Neural cell (in vitro differentiated cells): Measurements from ENCODE around the gene DDX31. TPM values are rescaled to one million over a fixed set of nuclear protein-coding genes. Genes with fewer than 3 reads are reported as not detected.

Experiments used
- H2AFZ ChIP-seq: fragments of 200-600, 300-800 bp; sonication (generic), shearing (Covaris generic); 2 replicates; pipeline ENCODE4 v1.6.0; 2014; ENCODE audit warnings: low read depth, mild to moderate bottlenecking, antibody characterized with exemption, low read length, moderate library complexity
- H3F3A ChIP-seq: fragments of 200-600 bp; shearing (Covaris generic); 2 replicates; pipeline ENCODE4 v1.6.1; 2016; ENCODE audit warnings: mild to moderate bottlenecking, moderate library complexity, mixed read lengths, antibody characterized with exemption, low read length; ENCODE audit not compliant: insufficient read depth, poor library complexity, severe bottlenecking
- H3K27ac ChIP-seq: fragments of 200-600, 300-800 bp; sonication (generic), shearing (Covaris generic); 2 replicates; pipeline ENCODE4 v1.5.1; 2014; ENCODE audit warnings: mild to moderate bottlenecking, low read length, moderate library complexity
- H3K27me3 ChIP-seq: fragments of 300-800, 200-600 bp; sonication (generic), shearing (Covaris generic); 2 replicates; pipeline ENCODE4 v1.6.0; 2014; ENCODE audit warnings: mild to moderate bottlenecking, low read depth, low read length, moderate library complexity; ENCODE audit not compliant: insufficient read depth
- H3K36me3 ChIP-seq: fragments of 300-800, 200-600 bp; sonication (generic), shearing (Covaris generic); 2 replicates; pipeline ENCODE4 v1.5.1; 2014; ENCODE audit warnings: mild to moderate bottlenecking, antibody characterized with exemption, low read length, moderate library complexity; ENCODE audit not compliant: insufficient read depth
- H3K4me2 ChIP-seq: fragments of 300-800, 200-600 bp; sonication (generic), shearing (Covaris generic); 2 replicates; pipeline ENCODE4 v1.6.0; 2014; ENCODE audit warnings: mild to moderate bottlenecking, low read length
- H3K4me3 ChIP-seq: fragments of 300-800, 200-600 bp; sonication (generic), shearing (Covaris generic); 2 replicates; pipeline ENCODE4 v1.5.1; 2014; ENCODE audit warnings: mild to moderate bottlenecking, low read length, moderate library complexity
- H3K79me2 ChIP-seq: fragments of 200-600 bp; shearing (Covaris generic); replicated peaks from 2 replicates; pipeline ENCODE4 v1.6.0; 2014; ENCODE audit warnings: mild to moderate bottlenecking, low read length, moderate library complexity; ENCODE audit not compliant: insufficient read depth
- H3K9ac ChIP-seq: fragments of 300-800, 200-600 bp; sonication (generic), shearing (Covaris generic); 2 replicates; pipeline ENCODE4 v1.6.1; 2016; ENCODE audit warnings: mild to moderate bottlenecking, low read length, mixed read lengths
- H3K9me2 ChIP-seq: fragments of 200-600 bp; shearing (Covaris generic); 2 replicates; pipeline ENCODE4 v1.6.1; 2016; ENCODE audit warnings: mild to moderate bottlenecking, low read length, mixed read lengths; ENCODE audit not compliant: insufficient read depth
- H3K9me3 ChIP-seq: fragments of 200-600, 300-800 bp; sonication (generic), shearing (Covaris generic); 2 replicates; pipeline ENCODE4 v1.6.1; 2016; ENCODE audit warnings: mild to moderate bottlenecking, mixed run types, low read length, moderate library complexity, mixed read lengths
- H4K20me1 ChIP-seq: fragments of 200-600 bp; shearing (Covaris generic); 2 replicates; pipeline ENCODE4 v1.6.1; 2016; ENCODE audit warnings: mild to moderate bottlenecking, mixed run types; ENCODE audit not compliant: insufficient read depth
- CTCF ChIP-seq: fragments of 450-650 bp; IDR thresholded peaks from 2 replicates; pipeline ENCODE4 v1.5.1; 2014; ENCODE audit warnings: antibody characterized with exemption, mild to moderate bottlenecking, moderate library complexity; ENCODE audit not compliant: poor library complexity, severe bottlenecking
- EP300 ChIP-seq: fragments of 450-650 bp; conservative IDR thresholded peaks from 2 replicates; pipeline ENCODE4 v1.6.1; 2014; ENCODE audit warnings: antibody characterized with exemption, mild to moderate bottlenecking, moderate library complexity; ENCODE audit not compliant: poor library complexity, severe bottlenecking
- EZH2 ChIP-seq: fragments of 200-600, 300-800 bp; shearing (Covaris generic), sonication (generic); IDR thresholded peaks from 2 replicates; pipeline ENCODE4 v1.6.1; 2014; ENCODE audit warnings: antibody characterized with exemption, low read length, borderline replicate concordance, mild to moderate bottlenecking; ENCODE audit not compliant: insufficient read depth, poor library complexity, severe bottlenecking
- MXI1 ChIP-seq: fragments of 450-650 bp; conservative IDR thresholded peaks from 2 replicates; pipeline ENCODE4 v1.6.1; 2014; ENCODE audit warnings: antibody characterized with exemption, mild to moderate bottlenecking; ENCODE audit not compliant: poor library complexity, severe bottlenecking
- POLR2AphosphoS5 ChIP-seq: IDR thresholded peaks from 2 replicates; pipeline ENCODE4 v1.6.1; 2012
- RAD21 ChIP-seq: fragments of 450-650 bp; conservative IDR thresholded peaks from 2 replicates; pipeline ENCODE4 v1.6.1; 2014; ENCODE audit warnings: antibody characterized with exemption, mild to moderate bottlenecking, moderate library complexity
- SMC3 ChIP-seq: fragments of 450-650 bp; conservative IDR thresholded peaks from 2 replicates; pipeline ENCODE4 v1.6.1; 2014; ENCODE audit warnings: antibody characterized with exemption, mild to moderate bottlenecking, moderate library complexity; ENCODE audit not compliant: poor library complexity
- TAF1 ChIP-seq: IDR thresholded peaks from 2 replicates; pipeline ENCODE4 v1.6.1; 2012; ENCODE audit warnings: low read depth
- polyA plus RNA-seq: library from polyadenylated mRNA; depleted of rRNA; stranded (reverse); fragments of >200 nt; gene quantifications from 2 replicates; pipeline ENCODE4 v1.2.3, GENCODE V29; 2014
- TF ChIP-seq, protein P1 (sequence below): IDR thresholded peaks from 2 replicates; pipeline ENCODE4 v1.6.1; 2012; ENCODE audit warnings: borderline replicate concordance

DDX31 gene
- polyA plus RNA-seq, 1 donor from 2014 or later, result 12.8 TPM

DNA sequence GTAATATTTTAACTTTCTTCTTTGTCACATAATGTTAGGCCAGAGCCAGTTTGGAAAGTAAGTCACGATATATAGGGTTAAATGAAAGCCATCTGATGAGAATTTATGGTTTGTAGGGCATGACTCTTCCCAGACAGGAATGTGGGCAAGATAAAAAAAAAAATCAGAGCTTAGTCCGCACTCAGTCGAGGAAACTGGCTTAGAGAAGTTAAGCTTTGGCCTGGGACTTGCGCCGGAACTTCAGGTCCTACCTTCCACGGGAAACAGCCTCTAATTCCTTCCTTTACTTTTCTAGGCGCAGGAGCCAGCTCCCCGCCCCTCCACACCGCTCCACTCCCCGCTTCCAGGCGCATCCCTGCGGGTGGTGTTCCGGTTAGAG, 475 bp downstream of the DDX31 start:
- peak overlapping the region; percentile 69 for H3K4me3 ChIP-seq
- H3K79me2 ChIP-seq, result peaks cover 46% of the 10 kb centered on the region
- no peak for TF ChIP-seq EP300
- no peak for TF ChIP-seq RAD21
- TF ChIP-seq POLR2AphosphoS5, result no peak
- TF ChIP-seq SMC3, result no peak
- TF ChIP-seq, protein P1, sequence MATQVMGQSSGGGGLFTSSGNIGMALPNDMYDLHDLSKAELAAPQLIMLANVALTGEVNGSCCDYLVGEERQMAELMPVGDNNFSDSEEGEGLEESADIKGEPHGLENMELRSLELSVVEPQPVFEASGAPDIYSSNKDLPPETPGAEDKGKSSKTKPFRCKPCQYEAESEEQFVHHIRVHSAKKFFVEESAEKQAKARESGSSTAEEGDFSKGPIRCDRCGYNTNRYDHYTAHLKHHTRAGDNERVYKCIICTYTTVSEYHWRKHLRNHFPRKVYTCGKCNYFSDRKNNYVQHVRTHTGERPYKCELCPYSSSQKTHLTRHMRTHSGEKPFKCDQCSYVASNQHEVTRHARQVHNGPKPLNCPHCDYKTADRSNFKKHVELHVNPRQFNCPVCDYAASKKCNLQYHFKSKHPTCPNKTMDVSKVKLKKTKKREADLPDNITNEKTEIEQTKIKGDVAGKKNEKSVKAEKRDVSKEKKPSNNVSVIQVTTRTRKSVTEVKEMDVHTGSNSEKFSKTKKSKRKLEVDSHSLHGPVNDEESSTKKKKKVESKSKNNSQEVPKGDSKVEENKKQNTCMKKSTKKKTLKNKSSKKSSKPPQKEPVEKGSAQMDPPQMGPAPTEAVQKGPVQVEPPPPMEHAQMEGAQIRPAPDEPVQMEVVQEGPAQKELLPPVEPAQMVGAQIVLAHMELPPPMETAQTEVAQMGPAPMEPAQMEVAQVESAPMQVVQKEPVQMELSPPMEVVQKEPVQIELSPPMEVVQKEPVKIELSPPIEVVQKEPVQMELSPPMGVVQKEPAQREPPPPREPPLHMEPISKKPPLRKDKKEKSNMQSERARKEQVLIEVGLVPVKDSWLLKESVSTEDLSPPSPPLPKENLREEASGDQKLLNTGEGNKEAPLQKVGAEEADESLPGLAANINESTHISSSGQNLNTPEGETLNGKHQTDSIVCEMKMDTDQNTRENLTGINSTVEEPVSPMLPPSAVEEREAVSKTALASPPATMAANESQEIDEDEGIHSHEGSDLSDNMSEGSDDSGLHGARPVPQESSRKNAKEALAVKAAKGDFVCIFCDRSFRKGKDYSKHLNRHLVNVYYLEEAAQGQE, result no peak
- TF ChIP-seq CTCF, result no peak
- no peak for TF ChIP-seq MXI1
- TF ChIP-seq EZH2, result no peak
- peak overlapping the region; percentile 69 for H2AFZ ChIP-seq
- H3K4me2 ChIP-seq, result peak overlapping the region; percentile 61
- peak overlapping the region; percentile 89 for H3K27ac ChIP-seq
- no peaks in the 10 kb centered on the region for H3F3A ChIP-seq
- H3K27me3 ChIP-seq, result no peaks in the 10 kb centered on the region
- no peaks in the 10 kb centered on the region for H3K9me2 ChIP-seq
- peak overlapping the region; percentile 89 for H3K9ac ChIP-seq
- no peaks in the 10 kb centered on the region for H3K9me3 ChIP-seq
- H3K36me3 ChIP-seq, result no peaks in the 10 kb centered on the region
- H4K20me1 ChIP-seq, result no peaks in the 10 kb centered on the region

- H3K9ac ChIP-seq, result no peak overlapping the region
- no peaks in the 10 kb centered on the region for H3K36me3 ChIP-seq
- H3K9me3 ChIP-seq, result no peaks in the 10 kb centered on the region
- no peak overlapping the region for H3K4me2 ChIP-seq
- no peak overlapping the region for H3K27ac ChIP-seq
- H3F3A ChIP-seq, result no peaks in the 10 kb centered on the region
- TF ChIP-seq EZH2 (no peak), SMC3 (no peak), TAF1 (no peak), CTCF (no peak), RAD21 (no peak), EP300 (no peak), MXI1 (no peak), POLR2AphosphoS5 (no peak)
- TF ChIP-seq, protein P1, result no peak
- no peaks in the 10 kb centered on the region for H3K9me2 ChIP-seq
- no peaks in the 10 kb centered on the region for H3K27me3 ChIP-seq
- no peaks in the 10 kb centered on the region for H4K20me1 ChIP-seq
- H2AFZ ChIP-seq, result no peak overlapping the region
- H3K79me2 ChIP-seq, result peaks cover 8% of the 10 kb centered on the region
- H3K4me3 ChIP-seq, result no peak overlapping the region
Observed at GRCh38 chr9:132663851-132664250, 5.9 kb downstream of the DDX31 start.
